Ascending aorta (tissue), 2 donors: Measurements from ENCODE around the gene KCNN3. TPM values are rescaled to one million over a fixed set of nuclear protein-coding genes. Genes with fewer than 3 reads are reported as not detected.
A peak's percentile ranks its signal among the peaks of the same experiment; 100 is the strongest.

Experiments
- DNase-seq, 2 donors: peaks; one replicate each; pipeline ENCODE4 v3.0.0-alpha.2; 2019; ENCODE audit warnings: low spot score in 2 of 2
- H3K27ac ChIP-seq, 2 donors: fragments of 200-600 bp; sonication (generic); one replicate each; pipeline ENCODE4 v1.5.1; 2016 to 2017; ENCODE audit warnings: mild to moderate bottlenecking in 1 of 2
- H3K27me3 ChIP-seq: fragments of 200-600 bp; sonication (generic); one replicate; pipeline ENCODE4 v1.5.1; 2017
- H3K36me3 ChIP-seq, 2 donors: fragments of 200-600 bp; sonication (generic); one replicate each; pipeline ENCODE4 v1.5.1; 2016
- H3K4me1 ChIP-seq, 2 donors: fragments of 200-600 bp; sonication (generic); one replicate each; pipeline ENCODE4 v1.5.1; 2016 to 2017; ENCODE audit warnings: mild to moderate bottlenecking in 1 of 2
- H3K4me3 ChIP-seq, 2 donors: fragments of 200-600 bp; sonication (generic); one replicate each; pipeline ENCODE4 v1.5.1; 2016 to 2017; ENCODE audit warnings: mild to moderate bottlenecking in 1 of 2
- H3K9me3 ChIP-seq, 2 donors: fragments of 200-600 bp; sonication (generic); one replicate each; pipeline ENCODE4 v1.5.1; 2016
- CTCF ChIP-seq, 3 experiments: fragments of 200-600 bp in 2 of 3; fragments of 450-650 bp in 1 of 3; sonication (generic) in 2 of 3; IDR thresholded peaks; one replicate each; pipeline ENCODE4 v1.5.1; 2016 to 2019; ENCODE audit warnings: antibody characterized with exemption in 3 of 3, mild to moderate bottlenecking in 1 of 3, moderate library complexity in 1 of 3
- intact Hi-C: fragments of 100-400 bp; cut with DNase I; formaldehyde crosslinking; loops from one replicate; pipeline ENCODE4 v1.15.1; 2023
- total RNA-seq: library from RNA; depleted of rRNA; stranded (reverse); fragments of >200 nt; gene quantifications from one replicate; pipeline ENCODE4 v1.1.0, GENCODE V29; 2016

Gene KCNN3
- total RNA-seq, 1 donor from 2014 or later, result 24.6 TPM

GRCh38 chr1:154767315-154768240 is 102.5 kb downstream of the KCNN3 start:
- Histone ChIP-seq H3K4me1 (no peaks in the 10 kb centered on the region), H3K27me3 (no peaks in the 10 kb centered on the region), H3K9me3 (no peaks in the 10 kb centered on the region), H3K36me3 (no peaks in the 10 kb centered on the region), H3K4me3 (no peak overlapping the region), H3K27ac (no peak overlapping the region)
- no peak for TF ChIP-seq CTCF (IDR thresholded peaks at IDR 0.05)
- DNase-seq, result peak in 1 of 2 donors; percentile 60
- intact Hi-C loops, result loop anchor here (10.0 kb wide), 1 partner anchor 283 kb away; no protein-coding TSS in a partner anchor

- no peak overlapping the region for H3K4me3 ChIP-seq
- no peaks in the 10 kb centered on the region for H3K27me3 ChIP-seq
- intact Hi-C loops, result loop anchor here (10.0 kb wide), 1 partner anchor 281 kb away; no protein-coding TSS in a partner anchor
- no peak overlapping the region for H3K27ac ChIP-seq
- peak in 1 of 3 experiments; percentile 20 for TF ChIP-seq CTCF (IDR thresholded peaks at IDR 0.05)
- H3K36me3 ChIP-seq, result no peaks in the 10 kb centered on the region
- DNase-seq, result peak in 1 of 2 donors; percentile 15
- H3K9me3 ChIP-seq, result no peaks in the 10 kb centered on the region
- no peaks in the 10 kb centered on the region for H3K4me1 ChIP-seq
These were observed 104.1 kb downstream of the KCNN3 start for GRCh38 chr1:154765970-154766369.

DNA sequence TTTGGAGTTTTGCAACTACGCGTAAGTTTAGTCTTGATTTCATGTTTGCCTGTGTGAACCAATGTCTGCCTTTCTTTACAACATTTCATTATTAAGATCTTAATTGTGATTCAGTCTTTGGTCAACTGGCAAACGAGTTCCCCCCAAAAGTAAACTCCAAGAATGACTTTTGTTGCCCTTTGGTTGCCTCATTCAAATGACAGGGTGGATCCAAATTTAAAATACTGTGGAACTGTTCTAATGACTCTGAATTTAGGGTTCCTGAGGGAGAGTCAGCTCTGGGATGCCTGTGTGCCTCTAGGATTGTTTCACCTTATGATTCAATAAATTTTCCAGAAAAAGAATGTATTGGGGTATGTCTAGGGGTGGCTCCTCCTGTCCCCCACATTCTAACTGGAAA is 105.3 kb downstream of the KCNN3 start:
- Histone ChIP-seq H3K4me1 (peaks cover 0 to 4% of the 10 kb centered on the region in 2 donors), H3K36me3 (no peaks in the 10 kb centered on the region), H3K4me3 (no peak overlapping the region), H3K9me3 (no peaks in the 10 kb centered on the region), H3K27ac (no peak overlapping the region), H3K27me3 (no peaks in the 10 kb centered on the region)
- no peak for TF ChIP-seq CTCF (IDR thresholded peaks at IDR 0.05)
- no peak for DNase-seq
- intact Hi-C loops, result loop anchor here (10.0 kb wide), 1 partner anchor 280 kb away; no protein-coding TSS in a partner anchor

DNA sequence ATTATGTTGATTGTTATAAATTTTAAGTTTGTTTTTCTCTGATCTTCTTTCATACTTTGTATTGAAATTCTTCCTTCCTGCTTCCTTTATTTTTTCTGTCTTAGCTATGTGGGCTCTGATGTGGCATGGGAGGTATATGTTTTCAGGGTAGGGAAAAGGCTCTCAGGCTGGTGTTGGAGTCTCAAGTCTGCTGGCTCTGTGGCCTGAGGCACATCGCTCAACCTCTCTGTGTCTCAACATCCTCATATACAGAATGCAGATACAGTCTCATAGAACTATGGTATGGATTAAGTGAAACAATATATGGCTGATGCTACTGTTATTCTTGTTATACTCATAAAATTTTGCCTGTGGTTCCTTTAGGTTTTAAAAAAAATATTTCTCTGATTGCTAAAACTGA is 105.9 kb downstream of the KCNN3 start:
- H3K4me3 ChIP-seq, result no peak overlapping the region
- H3K9me3 ChIP-seq, result no peaks in the 10 kb centered on the region
- DNase-seq, result no peak
- H3K36me3 ChIP-seq, result no peaks in the 10 kb centered on the region
- no peak for TF ChIP-seq CTCF (IDR thresholded peaks at IDR 0.05)
- H3K27ac ChIP-seq, result no peak overlapping the region
- intact Hi-C loops, result loop anchor here (10.0 kb wide), 1 partner anchor 279 kb away; no protein-coding TSS in a partner anchor
- no peaks in the 10 kb centered on the region for H3K27me3 ChIP-seq
- H3K4me1 ChIP-seq, result peaks cover 0 to 4% of the 10 kb centered on the region in 2 donors

DNA sequence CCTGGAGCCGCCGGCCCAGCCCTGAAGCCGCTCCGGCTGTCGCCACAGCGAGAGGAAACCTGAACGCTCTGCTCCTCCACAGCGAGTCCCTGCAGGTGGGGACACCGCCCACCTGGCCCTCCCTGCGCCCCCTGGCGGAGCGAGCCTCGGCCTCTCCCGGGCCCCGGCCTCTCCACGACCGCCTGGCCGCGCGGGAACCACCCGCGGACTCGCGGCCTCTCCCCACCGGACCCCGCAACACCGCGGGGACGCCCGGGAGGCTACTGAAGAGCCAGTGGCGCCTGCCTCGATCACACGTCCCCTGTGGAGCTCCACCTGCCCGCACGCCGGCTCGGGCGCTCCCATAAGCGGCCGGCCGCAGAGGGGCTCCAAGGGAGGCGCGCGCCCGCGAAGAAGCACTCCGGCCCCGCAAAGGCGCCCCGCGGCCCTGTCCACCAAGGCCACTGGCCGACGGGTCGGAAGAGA is 109.6 kb downstream of the KCNN3 start:
- Histone ChIP-seq H3K27ac (no peak overlapping the region), H3K4me3 (peak overlapping the region; percentile 16 to 40)
- peak in 1 of 2 donors; percentile 65 for DNase-seq

More for the DNA sequence above, 109.6 kb downstream of the KCNN3 start:
- peaks cover 0 to 4% of the 10 kb centered on the region in 2 donors for H3K4me1 ChIP-seq
- no peaks in the 10 kb centered on the region for H3K27me3 ChIP-seq
- intact Hi-C loops, result loop anchor here (2.0 to 10.0 kb wide), 2 partner anchors 202 to 276 kb away; partner anchors contain the start of gene UBE2Q1
- H3K36me3 ChIP-seq, result no peaks in the 10 kb centered on the region
- no peaks in the 10 kb centered on the region for H3K9me3 ChIP-seq
- peak; percentile 50 to 75 (median 71) for TF ChIP-seq CTCF (IDR thresholded peaks at IDR 0.05)
